Measurements from ENCODE around the gene SLC44A4.
"Not testable (repeated sequence)": the region's sequence is repeated elsewhere in the genome, so short reads cannot be mapped to it uniquely, and the experiment has no call there.

- peak; percentile 21 for TF ChIP-seq CTCF (IDR thresholded peaks at IDR 0.05; ENCODE audit: low read depth, low read length, poor library complexity, severe bottlenecking)
- not testable (repeated sequence) for TF ChIP-seq EZH2phosphoT487 (IDR thresholded peaks at IDR 0.05; ENCODE audit: borderline replicate concordance, low read length)
These were observed 61.5 kb downstream of the SLC44A4 start for GRCh38 chr6:31817133-31817928.
